ENCODE measurements around the gene TPCN2. TPM values are rescaled to one million over a fixed set of nuclear protein-coding genes. Genes with fewer than 3 reads are reported as not detected.

TPCN2 gene
- total and polyA plus RNA-seq, 4 experiments from 2014 or later: 6.6 to 23.0 (median 14.8) TPM

- ChIA-PET POLR2A (ENCODE audit: partially characterized antibody) (no interaction called here), CTCF (ENCODE audit: partially characterized antibody) (no interaction called here)
- no peaks in the 10 kb centered on the region for H3K27me3 ChIP-seq (ENCODE audit: insufficient read depth, low read length)
- DNase-seq: no peak
- Mint-ChIP-seq H3K9me3 (peaks cover 0 to 2% (median 0%) of the 10 kb centered on the region in 8 donors), H3K27ac (no peak overlapping the region), H3K27me3 (no peaks in the 10 kb centered on the region), H3K4me1 (peaks cover 0 to 1% (median 0%) of the 10 kb centered on the region in 4 donors), H3K36me3 (peaks cover 4 to 27% of the 10 kb centered on the region in 2 donors), H3K4me3 (no peak overlapping the region)
- no peak overlapping the region for H3K4me3 ChIP-seq (ENCODE audit: low read length in 2 of 2)
- intact Hi-C loops (cut with micrococcal nuclease): no loop called here
- no peaks in the 10 kb centered on the region for H3K36me3 ChIP-seq (ENCODE audit: insufficient read depth, low read length)
- H3K4me1 ChIP-seq (ENCODE audit: insufficient read depth, low read length): no peaks in the 10 kb centered on the region
- no peak overlapping the region for H3K27ac ChIP-seq (ENCODE audit: low read depth, low read length)
- H3K9me3 ChIP-seq (ENCODE audit: control insufficient read depth in 1 of 2, low read length in 2 of 2): no peaks in the 10 kb centered on the region
Observed at GRCh38 chr11:69067200-69067599, 18.5 kb downstream of the TPCN2 start.

- Histone ChIP-seq H3K4me3 (ENCODE audit: low read length in 2 of 2) (no peak overlapping the region), H3K36me3 (ENCODE audit: insufficient read depth, low read length) (no peaks in the 10 kb centered on the region), H3K4me1 (ENCODE audit: insufficient read depth, low read length) (no peaks in the 10 kb centered on the region), H3K27ac (ENCODE audit: low read depth, low read length) (no peak overlapping the region), H3K27me3 (ENCODE audit: insufficient read depth, low read length) (no peaks in the 10 kb centered on the region), H3K9me3 (ENCODE audit: control insufficient read depth in 1 of 2, low read length in 2 of 2) (no peaks in the 10 kb centered on the region)
- H3K27ac Mint-ChIP-seq: peak overlapping the region in 1 of 7 donors; percentile 77
- peaks cover 8 to 39% of the 10 kb centered on the region in 2 donors for H3K36me3 Mint-ChIP-seq
- peaks cover 2 to 10% (median 8%) of the 10 kb centered on the region in 4 donors for H3K4me1 Mint-ChIP-seq
- intact Hi-C loops (cut with micrococcal nuclease): no loop called here
- no peaks in the 10 kb centered on the region for H3K9me3 Mint-ChIP-seq
- H3K27me3 Mint-ChIP-seq: no peaks in the 10 kb centered on the region
- no peak overlapping the region for H3K4me3 Mint-ChIP-seq
- ChIA-PET POLR2A (ENCODE audit: partially characterized antibody) (no interaction called here), CTCF (ENCODE audit: partially characterized antibody) (no interaction called here)
- no peak for DNase-seq
Observed at GRCh38 chr11:69071086-69071800, 22.5 kb downstream of the TPCN2 start.

GRCh38 chr11:69071956-69072355 is 23.2 kb downstream of the TPCN2 start:
- POLR2A ChIA-PET (ENCODE audit: partially characterized antibody): no interaction called here
- DNase-seq: no peak
- CTCF ChIA-PET (ENCODE audit: partially characterized antibody): no interaction called here
- H3K4me3 ChIP-seq (ENCODE audit: low read length in 2 of 2): no peak overlapping the region
- H3K27ac ChIP-seq (ENCODE audit: low read depth, low read length): no peak overlapping the region
- no peaks in the 10 kb centered on the region for H3K36me3 ChIP-seq (ENCODE audit: insufficient read depth, low read length)
- no peaks in the 10 kb centered on the region for H3K9me3 Mint-ChIP-seq
- no peaks in the 10 kb centered on the region for H3K4me1 ChIP-seq (ENCODE audit: insufficient read depth, low read length)
- H3K27me3 Mint-ChIP-seq: no peaks in the 10 kb centered on the region
- H3K36me3 Mint-ChIP-seq: peaks cover 8 to 39% of the 10 kb centered on the region in 2 donors
- H3K27me3 ChIP-seq (ENCODE audit: insufficient read depth, low read length): no peaks in the 10 kb centered on the region
- no peaks in the 10 kb centered on the region for H3K9me3 ChIP-seq (ENCODE audit: control insufficient read depth in 1 of 2, low read length in 2 of 2)
- H3K4me1 Mint-ChIP-seq: peaks cover 2 to 10% (median 8%) of the 10 kb centered on the region in 4 donors
- H3K4me3 Mint-ChIP-seq: no peak overlapping the region
- intact Hi-C loops (cut with micrococcal nuclease): no loop called here
- H3K27ac Mint-ChIP-seq: no peak overlapping the region

- Histone ChIP-seq H3K27ac (ENCODE audit: low read depth, low read length) (no peak overlapping the region), H3K4me3 (ENCODE audit: low read length in 2 of 2) (no peak overlapping the region), H3K9me3 (ENCODE audit: control insufficient read depth in 1 of 2, low read length in 2 of 2) (no peaks in the 10 kb centered on the region), H3K36me3 (ENCODE audit: insufficient read depth, low read length) (no peaks in the 10 kb centered on the region), H3K4me1 (ENCODE audit: insufficient read depth, low read length) (no peaks in the 10 kb centered on the region), H3K27me3 (ENCODE audit: insufficient read depth, low read length) (no peaks in the 10 kb centered on the region)
- Mint-ChIP-seq H3K9me3 (no peaks in the 10 kb centered on the region), H3K4me1 (peaks cover 2 to 15% (median 11%) of the 10 kb centered on the region in 4 donors), H3K27ac (peak overlapping the region in 2 of 7 donors; percentile 34 to 49), H3K27me3 (no peaks in the 10 kb centered on the region), H3K4me3 (no peak overlapping the region), H3K36me3 (peaks cover 8 to 44% of the 10 kb centered on the region in 2 donors)
- ChIA-PET CTCF (ENCODE audit: partially characterized antibody) (no interaction called here), POLR2A (ENCODE audit: partially characterized antibody) (no interaction called here)
- intact Hi-C loops (cut with micrococcal nuclease): no loop called here
- no peak for DNase-seq
Observed at GRCh38 chr11:69073469-69073868, 24.7 kb downstream of the TPCN2 start.

GRCh38 chr11:69074375-69075140 is 25.8 kb downstream of the TPCN2 start:
- Histone ChIP-seq H3K27ac (ENCODE audit: low read depth, low read length) (no peak overlapping the region), H3K9me3 (ENCODE audit: control insufficient read depth in 1 of 2, low read length in 2 of 2) (no peaks in the 10 kb centered on the region), H3K4me1 (ENCODE audit: insufficient read depth, low read length) (peaks cover 7% of the 10 kb centered on the region), H3K27me3 (ENCODE audit: insufficient read depth, low read length) (no peaks in the 10 kb centered on the region), H3K36me3 (ENCODE audit: insufficient read depth, low read length) (no peaks in the 10 kb centered on the region), H3K4me3 (ENCODE audit: low read length in 2 of 2) (no peak overlapping the region)
- DNase-seq: no peak
- Mint-ChIP-seq H3K4me3 (no peak overlapping the region), H3K9me3 (no peaks in the 10 kb centered on the region), H3K27ac (no peak overlapping the region), H3K4me1 (peaks cover 4 to 25% (median 13%) of the 10 kb centered on the region in 4 donors), H3K27me3 (no peaks in the 10 kb centered on the region), H3K36me3 (peaks cover 8 to 47% of the 10 kb centered on the region in 2 donors)
- CTCF ChIA-PET (ENCODE audit: partially characterized antibody): no interaction called here
- POLR2A ChIA-PET (ENCODE audit: partially characterized antibody): no interaction called here
- intact Hi-C loops (cut with micrococcal nuclease): no loop called here

- H3K27me3 ChIP-seq (ENCODE audit: insufficient read depth, low read length): no peaks in the 10 kb centered on the region
- peaks cover 17% of the 10 kb centered on the region for H3K4me1 ChIP-seq (ENCODE audit: insufficient read depth, low read length)
- ChIA-PET POLR2A (ENCODE audit: partially characterized antibody) (no interaction called here), CTCF (ENCODE audit: partially characterized antibody) (no interaction called here)
- Mint-ChIP-seq H3K27ac (peak overlapping the region in 5 of 7 donors; percentile 9 to 57 (median 46)), H3K27me3 (no peaks in the 10 kb centered on the region), H3K4me3 (no peak overlapping the region), H3K9me3 (no peaks in the 10 kb centered on the region), H3K4me1 (peaks cover 10 to 35% (median 19%) of the 10 kb centered on the region in 4 donors), H3K36me3 (peaks cover 4 to 40% of the 10 kb centered on the region in 2 donors)
- H3K4me3 ChIP-seq (ENCODE audit: low read length in 2 of 2): no peak overlapping the region
- intact Hi-C loops (cut with micrococcal nuclease): no loop called here
- H3K9me3 ChIP-seq (ENCODE audit: control insufficient read depth in 1 of 2, low read length in 2 of 2): no peaks in the 10 kb centered on the region
- no peaks in the 10 kb centered on the region for H3K36me3 ChIP-seq (ENCODE audit: insufficient read depth, low read length)
- no peak for DNase-seq
- no peak overlapping the region for H3K27ac ChIP-seq (ENCODE audit: low read depth, low read length)
Observed at GRCh38 chr11:69075421-69076128, 26.8 kb downstream of the TPCN2 start.

GRCh38 chr11:69076129-69076791 is 27.5 kb downstream of the TPCN2 start:
- DNase-seq: no peak
- Histone ChIP-seq H3K4me3 (ENCODE audit: low read length in 2 of 2) (no peak overlapping the region), H3K9me3 (ENCODE audit: control insufficient read depth in 1 of 2, low read length in 2 of 2) (no peaks in the 10 kb centered on the region), H3K27ac (ENCODE audit: low read depth, low read length) (no peak overlapping the region), H3K36me3 (ENCODE audit: insufficient read depth, low read length) (no peaks in the 10 kb centered on the region), H3K4me1 (ENCODE audit: insufficient read depth, low read length) (peaks cover 22% of the 10 kb centered on the region), H3K27me3 (ENCODE audit: insufficient read depth, low read length) (no peaks in the 10 kb centered on the region)
- Mint-ChIP-seq H3K27ac (peak overlapping the region in 4 of 7 donors; percentile 23 to 57 (median 42)), H3K36me3 (peaks cover 4 to 37% of the 10 kb centered on the region in 2 donors), H3K27me3 (no peaks in the 10 kb centered on the region), H3K4me3 (no peak overlapping the region), H3K4me1 (peaks cover 13 to 38% (median 22%) of the 10 kb centered on the region in 4 donors), H3K9me3 (no peaks in the 10 kb centered on the region)
- ChIA-PET POLR2A (ENCODE audit: partially characterized antibody) (no interaction called here), CTCF (ENCODE audit: partially characterized antibody) (no interaction called here)
- intact Hi-C loops (cut with micrococcal nuclease): no loop called here

All from CD4-positive, alpha-beta memory T cell (primary cell).